ENCODE measurements around the gene CRYGA. TPM values are rescaled to one million over a fixed set of nuclear protein-coding genes. Genes with fewer than 3 reads are reported as not detected.

Gene CRYGA
- total RNA-seq, 2 experiments from 2014 or later: not detected

DNA sequence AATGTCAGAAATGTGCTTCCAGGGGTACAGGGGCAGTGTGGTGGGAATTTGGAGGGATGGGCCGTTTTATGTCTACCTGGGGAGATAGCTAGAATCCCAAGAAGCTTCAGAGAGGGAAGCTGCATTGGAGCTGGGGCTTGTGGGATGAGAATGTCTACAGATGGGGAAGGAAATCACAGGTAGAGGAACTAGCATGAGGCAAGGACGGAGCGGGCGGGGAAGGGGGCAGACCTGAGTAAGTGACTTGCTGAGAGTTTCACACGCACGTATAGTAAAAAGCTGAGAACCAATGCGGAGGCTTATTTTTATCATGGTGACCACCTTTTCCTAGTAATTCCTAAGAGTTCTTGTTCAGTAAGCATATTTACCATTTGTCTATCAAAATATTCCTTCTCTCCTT, 20.1 kb upstream of the CRYGA start:
- no peak overlapping the region for H3K27ac ChIP-seq (ENCODE audit: low read depth in 1 of 2, low read length in 2 of 2)
- ChIA-PET CTCF (no interaction called here), POLR2A (no interaction called here)
- no peaks in the 10 kb centered on the region for H3K36me3 ChIP-seq (ENCODE audit: insufficient read depth, low read length)
- H3K36me3 Mint-ChIP-seq (ENCODE audit: low read depth): no peaks in the 10 kb centered on the region
- no peaks in the 10 kb centered on the region for H3K4me1 Mint-ChIP-seq (ENCODE audit: low read depth)
- no peak overlapping the region for H3K4me3 ChIP-seq (ENCODE audit: low read length)
- no peak overlapping the region for H3K4me3 Mint-ChIP-seq
- peak in 1 of 14 experiments; percentile 6 for DNase-seq
- no peak for ATAC-seq (ENCODE audit: poor library complexity)
- H3K9me3 Mint-ChIP-seq: no peaks in the 10 kb centered on the region
- intact Hi-C loops (cut with DNase I, micrococcal nuclease): no loop called here
- no peak overlapping the region for H3K27ac Mint-ChIP-seq
- no peaks in the 10 kb centered on the region for H3K4me1 ChIP-seq (ENCODE audit: insufficient read depth, low read length)
- no peaks in the 10 kb centered on the region for H3K9me3 ChIP-seq (ENCODE audit: control insufficient read depth in 1 of 2, insufficient read depth in 1 of 2, low read length in 2 of 2)
- no peaks in the 10 kb centered on the region for H3K27me3 ChIP-seq (ENCODE audit: control insufficient read depth in 1 of 2, insufficient read depth in 2 of 2, low read length in 2 of 2)
- TF ChIP-seq, protein P1, sequence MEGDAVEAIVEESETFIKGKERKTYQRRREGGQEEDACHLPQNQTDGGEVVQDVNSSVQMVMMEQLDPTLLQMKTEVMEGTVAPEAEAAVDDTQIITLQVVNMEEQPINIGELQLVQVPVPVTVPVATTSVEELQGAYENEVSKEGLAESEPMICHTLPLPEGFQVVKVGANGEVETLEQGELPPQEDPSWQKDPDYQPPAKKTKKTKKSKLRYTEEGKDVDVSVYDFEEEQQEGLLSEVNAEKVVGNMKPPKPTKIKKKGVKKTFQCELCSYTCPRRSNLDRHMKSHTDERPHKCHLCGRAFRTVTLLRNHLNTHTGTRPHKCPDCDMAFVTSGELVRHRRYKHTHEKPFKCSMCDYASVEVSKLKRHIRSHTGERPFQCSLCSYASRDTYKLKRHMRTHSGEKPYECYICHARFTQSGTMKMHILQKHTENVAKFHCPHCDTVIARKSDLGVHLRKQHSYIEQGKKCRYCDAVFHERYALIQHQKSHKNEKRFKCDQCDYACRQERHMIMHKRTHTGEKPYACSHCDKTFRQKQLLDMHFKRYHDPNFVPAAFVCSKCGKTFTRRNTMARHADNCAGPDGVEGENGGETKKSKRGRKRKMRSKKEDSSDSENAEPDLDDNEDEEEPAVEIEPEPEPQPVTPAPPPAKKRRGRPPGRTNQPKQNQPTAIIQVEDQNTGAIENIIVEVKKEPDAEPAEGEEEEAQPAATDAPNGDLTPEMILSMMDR (IDR thresholded peaks at IDR 0.05): no peak
- H3K27me3 Mint-ChIP-seq: peaks cover 15% of the 10 kb centered on the region

DNA sequence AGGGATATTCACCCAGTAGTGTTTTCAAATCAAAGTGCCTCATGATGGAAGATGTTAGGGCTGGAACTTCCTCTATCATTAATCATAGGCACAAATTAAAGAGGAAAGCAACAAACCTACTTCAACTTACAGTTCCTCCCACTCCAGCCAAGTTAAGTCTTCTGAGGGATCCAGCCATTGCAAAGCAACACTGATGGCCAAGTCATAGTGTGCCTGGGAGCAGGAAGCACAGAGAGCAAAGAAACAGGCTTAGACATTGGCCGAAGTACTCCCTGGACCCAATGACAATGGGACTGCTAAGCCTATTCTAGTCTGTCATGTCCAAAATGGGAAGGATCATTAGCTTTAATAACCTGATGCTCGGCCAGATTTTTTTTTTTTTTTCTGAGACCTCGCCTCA, 19.4 kb upstream of the CRYGA start:
- no peaks in the 10 kb centered on the region for H3K36me3 Mint-ChIP-seq (ENCODE audit: low read depth)

DNA sequence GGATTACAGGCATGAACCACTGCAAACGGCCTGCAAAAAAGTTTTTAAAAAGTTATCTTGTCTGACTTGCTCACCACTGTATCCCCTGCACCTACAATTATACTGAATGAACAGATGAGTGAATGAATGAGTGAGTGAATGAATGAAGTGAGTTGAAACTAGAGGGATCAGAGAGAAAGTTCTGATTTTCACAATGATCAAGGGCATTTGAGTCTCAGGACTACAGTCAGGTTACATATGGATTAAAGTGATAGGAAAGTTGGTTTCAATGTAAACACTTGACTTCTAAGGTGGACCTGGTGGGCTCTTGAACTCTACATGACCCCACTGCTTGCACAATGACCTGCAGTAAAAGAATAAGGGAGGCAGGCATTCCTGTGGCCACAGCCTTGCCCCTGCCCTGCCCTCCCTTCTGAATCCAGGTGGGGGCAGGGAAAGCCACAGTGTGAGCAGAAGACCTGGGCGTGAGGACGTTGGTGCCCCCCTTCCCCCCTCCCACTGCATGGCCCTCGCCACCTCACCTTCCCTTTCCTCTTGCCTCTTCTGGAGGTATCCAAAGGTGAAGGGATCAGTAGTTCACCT, 15.7 kb upstream of the CRYGA start:
- intact Hi-C loops (cut with DNase I, micrococcal nuclease): loop anchor here (5.0 to 10.0 kb wide), 2 partner anchors 88 to 156 kb away; partner anchors contain the start of gene PIKFYVE (in 1 of the 2)
- H3K27me3 ChIP-seq (ENCODE audit: control insufficient read depth in 1 of 2, insufficient read depth in 2 of 2, low read length in 2 of 2): no peaks in the 10 kb centered on the region
- ATAC-seq (ENCODE audit: poor library complexity): no peak
- peaks cover 19% of the 10 kb centered on the region for H3K27me3 Mint-ChIP-seq
- H3K36me3 ChIP-seq (ENCODE audit: insufficient read depth, low read length): no peaks in the 10 kb centered on the region
- peaks cover 5% of the 10 kb centered on the region for H3K4me1 Mint-ChIP-seq (ENCODE audit: low read depth)
- H3K4me3 Mint-ChIP-seq: no peak overlapping the region
- no peaks in the 10 kb centered on the region for H3K36me3 Mint-ChIP-seq (ENCODE audit: low read depth)
- CTCF ChIA-PET: no interaction called here
- DNase-seq: no peak
- TF ChIP-seq, protein P1 (IDR thresholded peaks at IDR 0.05): no peak
- H3K9me3 Mint-ChIP-seq: no peaks in the 10 kb centered on the region
- H3K4me1 ChIP-seq (ENCODE audit: insufficient read depth, low read length): no peaks in the 10 kb centered on the region
- H3K27ac Mint-ChIP-seq: no peak overlapping the region
- no peak overlapping the region for H3K4me3 ChIP-seq (ENCODE audit: low read length)
- H3K27ac ChIP-seq (ENCODE audit: low read depth in 1 of 2, low read length in 2 of 2): no peak overlapping the region
- H3K9me3 ChIP-seq (ENCODE audit: control insufficient read depth in 1 of 2, insufficient read depth in 1 of 2, low read length in 2 of 2): no peaks in the 10 kb centered on the region
- POLR2A ChIA-PET: no interaction called here

More for the DNA sequence above, 19.4 kb upstream of the CRYGA start:
- H3K4me1 ChIP-seq (ENCODE audit: insufficient read depth, low read length): no peaks in the 10 kb centered on the region
- H3K36me3 ChIP-seq (ENCODE audit: insufficient read depth, low read length): no peaks in the 10 kb centered on the region
- no peak for DNase-seq
- H3K27me3 Mint-ChIP-seq: peaks cover 15% of the 10 kb centered on the region
- no peaks in the 10 kb centered on the region for H3K9me3 Mint-ChIP-seq
- no peak overlapping the region for H3K27ac Mint-ChIP-seq
- no peak overlapping the region for H3K27ac ChIP-seq (ENCODE audit: low read depth in 1 of 2, low read length in 2 of 2)
- TF ChIP-seq, protein P1 (IDR thresholded peaks at IDR 0.05): no peak
- ATAC-seq (ENCODE audit: poor library complexity): no peak
- H3K9me3 ChIP-seq (ENCODE audit: control insufficient read depth in 1 of 2, insufficient read depth in 1 of 2, low read length in 2 of 2): no peaks in the 10 kb centered on the region
- H3K27me3 ChIP-seq (ENCODE audit: control insufficient read depth in 1 of 2, insufficient read depth in 2 of 2, low read length in 2 of 2): no peaks in the 10 kb centered on the region
- no peak overlapping the region for H3K4me3 ChIP-seq (ENCODE audit: low read length)
- no peak overlapping the region for H3K4me3 Mint-ChIP-seq
- intact Hi-C loops (cut with DNase I, micrococcal nuclease): no loop called here
- ChIA-PET POLR2A (no interaction called here), CTCF (interaction anchor here (0.7 kb wide), 1 partner anchor 749 kb away, joined by 3 read pairs; no protein-coding TSS in a partner anchor)
- no peaks in the 10 kb centered on the region for H3K4me1 Mint-ChIP-seq (ENCODE audit: low read depth)

Data from CD4-positive, alpha-beta T cell (primary cell).